GM23338 (cell line): Measurements from ENCODE around the gene LRRC4B.

ENCODE experiments used
- CREB1 ChIP-seq: fragments of 250-450 bp; sonication (Bioruptor Pico); IDR thresholded peaks from 2 replicates; pipeline ENCODE4 v1.5.0; 2020; ENCODE audit warnings: low read depth, mild to moderate bottlenecking, moderate library complexity
- EZH2 ChIP-seq: fragments of 200-600 bp; sonication (generic); IDR thresholded peaks from one replicate; pipeline ENCODE4 v1.8.0; 2017; ENCODE audit warnings: antibody characterized with exemption, mild to moderate bottlenecking, low read depth; ENCODE audit not compliant: unreplicated experiment
- NANOG ChIP-seq: IDR thresholded peaks from 2 replicates; pipeline ENCODE4 v1.6.1; 2016; ENCODE audit warnings: antibody characterized with exemption, borderline replicate concordance
- POLR2AphosphoS5 ChIP-seq: IDR thresholded peaks from 2 replicates; pipeline ENCODE4 v1.6.1; 2016; ENCODE audit warnings: antibody characterized with exemption, low read depth
- REST ChIP-seq: IDR thresholded peaks from one replicate; pipeline ENCODE4 v1.6.1; 2018; ENCODE audit warnings: antibody characterized with exemption; ENCODE audit not compliant: unreplicated experiment
- STAT1 ChIP-seq: IDR thresholded peaks from one replicate; pipeline ENCODE4 v1.6.1; 2016; ENCODE audit warnings: antibody characterized with exemption; ENCODE audit not compliant: unreplicated experiment
- TF ChIP-seq, protein P1 (sequence below), 2 experiments: fragments of 200-600 bp in 1 of 2; sonication (generic) in 1 of 2; conservative IDR thresholded peaks; 2 replicates each; pipeline versions ENCODE4 v1.5.1 to v1.6.1; 2016 to 2017; ENCODE audit warnings: antibody characterized with exemption in 2 of 2, low read depth in 2 of 2, mild to moderate bottlenecking in 2 of 2, moderate library complexity in 1 of 2

- no peak for TF ChIP-seq EZH2
- TF ChIP-seq, protein P1, sequence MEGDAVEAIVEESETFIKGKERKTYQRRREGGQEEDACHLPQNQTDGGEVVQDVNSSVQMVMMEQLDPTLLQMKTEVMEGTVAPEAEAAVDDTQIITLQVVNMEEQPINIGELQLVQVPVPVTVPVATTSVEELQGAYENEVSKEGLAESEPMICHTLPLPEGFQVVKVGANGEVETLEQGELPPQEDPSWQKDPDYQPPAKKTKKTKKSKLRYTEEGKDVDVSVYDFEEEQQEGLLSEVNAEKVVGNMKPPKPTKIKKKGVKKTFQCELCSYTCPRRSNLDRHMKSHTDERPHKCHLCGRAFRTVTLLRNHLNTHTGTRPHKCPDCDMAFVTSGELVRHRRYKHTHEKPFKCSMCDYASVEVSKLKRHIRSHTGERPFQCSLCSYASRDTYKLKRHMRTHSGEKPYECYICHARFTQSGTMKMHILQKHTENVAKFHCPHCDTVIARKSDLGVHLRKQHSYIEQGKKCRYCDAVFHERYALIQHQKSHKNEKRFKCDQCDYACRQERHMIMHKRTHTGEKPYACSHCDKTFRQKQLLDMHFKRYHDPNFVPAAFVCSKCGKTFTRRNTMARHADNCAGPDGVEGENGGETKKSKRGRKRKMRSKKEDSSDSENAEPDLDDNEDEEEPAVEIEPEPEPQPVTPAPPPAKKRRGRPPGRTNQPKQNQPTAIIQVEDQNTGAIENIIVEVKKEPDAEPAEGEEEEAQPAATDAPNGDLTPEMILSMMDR (conservative IDR thresholded peaks at IDR 0.05; ENCODE audit: low read depth in 2 of 2), result no peak
- TF ChIP-seq POLR2AphosphoS5, result no peak
- TF ChIP-seq REST, result no peak
- no peak for TF ChIP-seq CREB1 (CRISPR knock-in tag)
- TF ChIP-seq STAT1, result no peak
- TF ChIP-seq NANOG, result no peak
Observed at GRCh38 chr19:50481351-50482149, 86.7 kb downstream of the LRRC4B start.
